H9 (cell line): ENCODE results near the gene LIN9. TPM values are rescaled to one million over a fixed set of nuclear protein-coding genes. Genes with fewer than 3 reads are reported as not detected.

Experiments
- DNase-seq: peaks from one replicate; pipeline ENCODE4 v3.0.0-alpha.2; 2017
- H2AFZ ChIP-seq: one replicate; pipeline ENCODE4 v1.6.1; 2013; ENCODE audit warnings: mild to moderate bottlenecking, low read length, control low read depth, moderate library complexity
- H2AK5ac ChIP-seq: 2 replicates; pipeline ENCODE4 v1.6.1; 2013; ENCODE audit warnings: low read length, control low read depth, mixed read lengths; ENCODE audit not compliant: insufficient read length
- H2BK120ac ChIP-seq: one replicate; pipeline ENCODE4 v1.6.1; 2013; ENCODE audit warnings: low read depth, mild to moderate bottlenecking, low read length, control low read depth, inconsistent platforms; ENCODE audit not compliant: poor library complexity, severe bottlenecking
- H2BK12ac ChIP-seq: 2 replicates; pipeline ENCODE4 v1.6.1; 2013; ENCODE audit warnings: low read length, control low read depth, mixed read lengths, low read depth; ENCODE audit not compliant: insufficient read length
- H2BK15ac ChIP-seq: 2 replicates; pipeline ENCODE4 v1.6.1; 2013; ENCODE audit warnings: low read depth, low read length, control low read depth
- H2BK20ac ChIP-seq: one replicate; pipeline ENCODE4 v1.6.1; 2013; ENCODE audit warnings: low read depth, mild to moderate bottlenecking, low read length, control low read depth, inconsistent platforms; ENCODE audit not compliant: poor library complexity, severe bottlenecking
- H2BK5ac ChIP-seq: 2 replicates; pipeline ENCODE4 v1.6.1; 2013; ENCODE audit warnings: low read length, control low read depth, mixed read lengths; ENCODE audit not compliant: insufficient read length
- H3K14ac ChIP-seq: 2 replicates; pipeline ENCODE4 v1.6.1; 2013; ENCODE audit warnings: low read length, control low read depth; ENCODE audit not compliant: insufficient read depth
- H3K18ac ChIP-seq: 2 replicates; pipeline ENCODE4 v1.6.1; 2013; ENCODE audit warnings: low read depth, mild to moderate bottlenecking, mixed read lengths, low read length, control low read depth; ENCODE audit not compliant: insufficient read length
- H3K23ac ChIP-seq: 2 replicates; pipeline ENCODE4 v1.6.1; 2013; ENCODE audit warnings: low read length, control low read depth, mixed read lengths, low read depth; ENCODE audit not compliant: insufficient read length
- H3K23me2 ChIP-seq: 2 replicates; pipeline ENCODE4 v1.6.1; 2013; ENCODE audit warnings: low read depth, mild to moderate bottlenecking, mixed read lengths, low read length, control low read depth; ENCODE audit not compliant: insufficient read length, poor library complexity, severe bottlenecking
- H3K27ac ChIP-seq: 2 replicates; pipeline ENCODE4 v1.5.1; 2013; ENCODE audit warnings: low read length, control low read depth, mixed read lengths, low read depth; ENCODE audit not compliant: insufficient read length
- H3K27me3 ChIP-seq: 2 replicates; pipeline ENCODE4 v1.6.1; 2013; ENCODE audit warnings: low read length, control low read depth, inconsistent platforms; ENCODE audit not compliant: insufficient read depth
- H3K4ac ChIP-seq: 2 replicates; pipeline ENCODE4 v1.6.1; 2013; ENCODE audit warnings: low read depth, mild to moderate bottlenecking, control low read depth, inconsistent platforms, low read length, moderate library complexity
- H3K4me1 ChIP-seq: 2 replicates; pipeline ENCODE4 v1.6.1; 2013; ENCODE audit warnings: low read length, control low read depth, inconsistent platforms; ENCODE audit not compliant: insufficient read depth
- H3K4me2 ChIP-seq: 2 replicates; pipeline ENCODE4 v1.6.1; 2013; ENCODE audit warnings: low read length, control low read depth, mixed read lengths; ENCODE audit not compliant: insufficient read length, insufficient read depth
- H3K56ac ChIP-seq: 2 replicates; pipeline ENCODE4 v1.6.1; 2013; ENCODE audit warnings: low read depth, mild to moderate bottlenecking, mixed read lengths, low read length, control low read depth; ENCODE audit not compliant: insufficient read length
- H3K79me1 ChIP-seq: 2 replicates; pipeline ENCODE4 v1.6.1; 2013; ENCODE audit warnings: low read depth, mild to moderate bottlenecking, moderate library complexity, low read length, control low read depth, inconsistent platforms; ENCODE audit not compliant: insufficient read depth, poor library complexity, severe bottlenecking
- H3K79me2 ChIP-seq: 2 replicates; pipeline ENCODE4 v1.6.1; 2013; ENCODE audit warnings: low read length, control low read depth, inconsistent platforms; ENCODE audit not compliant: insufficient read depth
- H3K9ac ChIP-seq: 2 replicates; pipeline ENCODE4 v1.6.1; 2013; ENCODE audit warnings: low read length, control low read depth, mixed read lengths; ENCODE audit not compliant: insufficient read length; ENCODE audit errors: extremely low read depth
- H3K9me3 ChIP-seq: one replicate; pipeline ENCODE4 v1.6.1; 2013; ENCODE audit warnings: low read depth, low read length, inconsistent platforms; ENCODE audit not compliant: control insufficient read depth
- H3T11ph ChIP-seq: one replicate; pipeline ENCODE4 v1.6.1; 2013; ENCODE audit warnings: mild to moderate bottlenecking, low read length, control low read depth, inconsistent platforms
- H4K20me1 ChIP-seq: one replicate; pipeline ENCODE4 v1.6.1; 2013; ENCODE audit not compliant: control insufficient read depth, insufficient read length, insufficient read depth
- H4K5ac ChIP-seq: 2 replicates; pipeline ENCODE4 v1.6.1; 2013; ENCODE audit warnings: low read depth, mild to moderate bottlenecking, mixed read lengths, low read length, control low read depth; ENCODE audit not compliant: insufficient read length
- H4K8ac ChIP-seq: replicated peaks from 2 replicates; pipeline ENCODE4 v1.6.1; 2013; ENCODE audit warnings: low read length, control low read depth, mixed read lengths, low read depth; ENCODE audit not compliant: insufficient read length
- H4K91ac ChIP-seq: 2 replicates; pipeline ENCODE4 v1.6.1; 2013; ENCODE audit warnings: low read depth, mild to moderate bottlenecking, moderate library complexity, mixed read lengths, low read length, control low read depth; ENCODE audit not compliant: insufficient read length
- H3K27ac Mint-ChIP-seq, 3 experiments: 2 replicates in 2 of 3; 3 replicates in 1 of 3; pipeline ENCODE4 v1.8.0; 2020 to 2021; ENCODE audit warnings: mixed read lengths in 3 of 3, mild to moderate bottlenecking in 1 of 3, moderate library complexity in 1 of 3
- H3K27me3 Mint-ChIP-seq: 2 replicates; pipeline ENCODE4 v1.8.0; 2021; ENCODE audit warnings: low read depth, mild to moderate bottlenecking, moderate library complexity, mixed read lengths
- H3K36me3 Mint-ChIP-seq, 3 experiments: 2 replicates in 2 of 3; 3 replicates in 1 of 3; pipeline ENCODE4 v1.8.0; 2020 to 2021; ENCODE audit warnings: low read depth in 3 of 3, mixed read lengths in 3 of 3; ENCODE audit not compliant: insufficient read depth in 1 of 3
- H3K4me1 Mint-ChIP-seq, 2 experiments: 2 replicates each; pipeline ENCODE4 v1.8.0; 2020; ENCODE audit warnings: mixed read lengths in 2 of 2
- H3K4me3 Mint-ChIP-seq, 2 experiments: 2 replicates in 1 of 2; 3 replicates in 1 of 2; pipeline ENCODE4 v1.8.0; 2020 to 2021; ENCODE audit warnings: mild to moderate bottlenecking in 2 of 2, mixed read lengths in 2 of 2, moderate library complexity in 1 of 2
- H3K9me3 Mint-ChIP-seq, 2 experiments: 2 replicates in 1 of 2; 3 replicates in 1 of 2; pipeline ENCODE4 v1.8.0; 2020; ENCODE audit warnings: mild to moderate bottlenecking in 2 of 2, mixed read lengths in 2 of 2, moderate library complexity in 1 of 2
- WGBS: extraction: QIAGEN DNeasy Blood & Tissue Kit; methylation state at CpG from one replicate; pipeline ENCODE4 v1.1.7; 2013; ENCODE audit warnings: missing lambda C conversion rate, low lambda C conversion rate, mixed read lengths; ENCODE audit not compliant: insufficient read length; ENCODE audit errors: extremely low coverage; 5-methylcytosine and 5-hydroxymethylcytosine counted together
- total RNA-seq: library from RNA; stranded (reverse); gene quantifications from 2 replicates; pipeline ENCODE4 v1.2.1, GENCODE V29; 2021
- TF ChIP-seq, protein P1 (sequence below): fragments of 200-600 bp; sonication (generic); conservative IDR thresholded peaks from 3 replicates; pipeline ENCODE4 v1.8.0; 2021; ENCODE audit warnings: antibody characterized with exemption, mild to moderate bottlenecking

LIN9 gene
- total RNA-seq, 1 experiment from 2014 or later, result 9.5 TPM

DNA sequence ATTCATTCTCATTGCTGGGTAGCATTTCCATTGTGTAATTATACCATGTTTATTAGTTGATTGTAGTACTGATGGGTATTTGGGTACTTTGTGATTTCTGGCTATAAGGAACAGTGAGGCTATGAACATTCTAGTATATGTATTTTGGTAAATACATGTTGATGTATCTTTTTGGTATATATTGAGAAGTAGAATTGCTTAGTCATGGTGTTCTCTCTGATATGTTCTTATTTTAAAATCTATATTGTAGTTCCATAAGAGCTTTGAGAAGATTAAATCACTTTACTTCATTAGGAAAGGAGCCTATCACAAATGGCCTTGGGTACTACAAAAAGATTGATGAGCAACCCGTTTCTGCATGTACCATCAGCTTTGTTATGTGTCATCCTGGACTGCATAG is 72.1 kb downstream of the LIN9 start:
- WGBS, result no CpG with 5 or more reads among the region's 1 CpG
- Histone ChIP-seq H3K4me1 (no peaks in the 10 kb centered on the region), H3K4ac (no peak overlapping the region)

More for the DNA sequence above, 72.1 kb downstream of the LIN9 start:
- no peaks in the 10 kb centered on the region for H3K79me1 ChIP-seq
- no peak overlapping the region for H2BK20ac ChIP-seq
- H3K56ac ChIP-seq, result no peak overlapping the region
- H4K20me1 ChIP-seq, result no peaks in the 10 kb centered on the region
- no peak overlapping the region for H3K9ac ChIP-seq
- Mint-ChIP-seq H3K9me3 (no peaks in the 10 kb centered on the region), H3K4me1 (no peaks in the 10 kb centered on the region), H3K27me3 (no peaks in the 10 kb centered on the region), H3K4me3 (no peak overlapping the region), H3K27ac (no peak overlapping the region), H3K36me3 (peaks cover 16 to 51% (median 40%) of the 10 kb centered on the region in 3 experiments; a peak in 6 of 7 replicates)
- H3K23ac ChIP-seq, result no peak overlapping the region
- no peak overlapping the region for H2AK5ac ChIP-seq
- H2BK5ac ChIP-seq, result no peak overlapping the region
- H4K8ac ChIP-seq, result no peak overlapping the region
- H2BK15ac ChIP-seq, result no peak overlapping the region
- no peak overlapping the region for H3K18ac ChIP-seq
- H3K23me2 ChIP-seq, result no peaks in the 10 kb centered on the region
- H3K27ac ChIP-seq, result no peak overlapping the region
- no peak overlapping the region for H3K14ac ChIP-seq
- TF ChIP-seq, protein P1, sequence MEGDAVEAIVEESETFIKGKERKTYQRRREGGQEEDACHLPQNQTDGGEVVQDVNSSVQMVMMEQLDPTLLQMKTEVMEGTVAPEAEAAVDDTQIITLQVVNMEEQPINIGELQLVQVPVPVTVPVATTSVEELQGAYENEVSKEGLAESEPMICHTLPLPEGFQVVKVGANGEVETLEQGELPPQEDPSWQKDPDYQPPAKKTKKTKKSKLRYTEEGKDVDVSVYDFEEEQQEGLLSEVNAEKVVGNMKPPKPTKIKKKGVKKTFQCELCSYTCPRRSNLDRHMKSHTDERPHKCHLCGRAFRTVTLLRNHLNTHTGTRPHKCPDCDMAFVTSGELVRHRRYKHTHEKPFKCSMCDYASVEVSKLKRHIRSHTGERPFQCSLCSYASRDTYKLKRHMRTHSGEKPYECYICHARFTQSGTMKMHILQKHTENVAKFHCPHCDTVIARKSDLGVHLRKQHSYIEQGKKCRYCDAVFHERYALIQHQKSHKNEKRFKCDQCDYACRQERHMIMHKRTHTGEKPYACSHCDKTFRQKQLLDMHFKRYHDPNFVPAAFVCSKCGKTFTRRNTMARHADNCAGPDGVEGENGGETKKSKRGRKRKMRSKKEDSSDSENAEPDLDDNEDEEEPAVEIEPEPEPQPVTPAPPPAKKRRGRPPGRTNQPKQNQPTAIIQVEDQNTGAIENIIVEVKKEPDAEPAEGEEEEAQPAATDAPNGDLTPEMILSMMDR, result no peak
- H4K91ac ChIP-seq, result no peak overlapping the region
- H3K4me2 ChIP-seq, result no peak overlapping the region
- DNase-seq, result no peak
- H3K9me3 ChIP-seq, result no peaks in the 10 kb centered on the region
- H4K5ac ChIP-seq, result no peak overlapping the region
- no peak overlapping the region for H2BK12ac ChIP-seq
- H3T11ph ChIP-seq, result no peak overlapping the region
- H3K27me3 ChIP-seq, result no peaks in the 10 kb centered on the region
- H2AFZ ChIP-seq, result no peak overlapping the region
- H2BK120ac ChIP-seq, result no peak overlapping the region
- H3K79me2 ChIP-seq, result no peaks in the 10 kb centered on the region
